Activated CD4-positive, CD25-positive, alpha-beta regulatory T cell treated with anti-CD3 and anti-CD28 coated beads, Interleukin-2, amount 50 U/mL, for 24 hours (primary cell): Measurements from ENCODE around the gene TBX19.

Experiments used
- ATAC-seq, 2 donors: fragments of 150-1000 bp; cut with Tn5 transposase; one replicate each; pipeline ENCODE4 v1.10.0; 2021; ENCODE audit warnings: mild to moderate bottlenecking in 1 of 2, moderate library complexity in 1 of 2

Gene TBX19

DNA sequence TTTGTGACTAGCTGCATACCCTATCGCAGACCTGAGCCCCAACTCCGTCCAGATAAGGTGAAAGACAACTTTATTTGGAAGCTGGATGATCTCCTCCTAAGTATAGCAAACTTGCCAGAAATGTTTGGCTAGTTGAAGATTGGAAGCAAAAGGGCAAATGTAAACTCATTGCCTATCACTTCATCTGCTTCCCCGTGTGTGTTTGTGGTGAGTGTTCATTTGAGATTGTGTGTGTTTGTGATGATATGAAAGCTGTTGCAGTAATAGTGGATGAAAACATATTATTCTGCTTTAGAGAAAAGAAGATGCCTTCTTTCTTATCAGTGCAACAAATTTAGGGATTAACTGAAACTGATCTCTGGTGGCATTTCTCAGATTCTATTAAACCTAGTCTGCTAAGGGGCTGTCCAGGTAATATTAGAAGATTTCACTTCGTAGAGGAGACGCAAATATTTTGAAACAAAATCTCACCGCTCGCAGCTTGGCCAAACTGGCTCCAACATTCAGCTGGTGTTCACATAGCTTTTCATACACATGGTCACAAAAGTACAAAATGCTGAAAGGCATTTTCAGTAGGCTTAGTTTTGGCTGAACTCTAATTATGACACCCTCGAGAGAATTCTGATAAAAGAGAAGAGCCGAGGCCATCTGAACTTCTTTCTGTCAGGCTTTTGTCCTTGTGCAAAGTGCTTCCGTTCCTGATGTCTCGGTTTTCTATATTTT is 1.1 kb downstream of the TBX19 start:
- no peak for ATAC-seq

DNA sequence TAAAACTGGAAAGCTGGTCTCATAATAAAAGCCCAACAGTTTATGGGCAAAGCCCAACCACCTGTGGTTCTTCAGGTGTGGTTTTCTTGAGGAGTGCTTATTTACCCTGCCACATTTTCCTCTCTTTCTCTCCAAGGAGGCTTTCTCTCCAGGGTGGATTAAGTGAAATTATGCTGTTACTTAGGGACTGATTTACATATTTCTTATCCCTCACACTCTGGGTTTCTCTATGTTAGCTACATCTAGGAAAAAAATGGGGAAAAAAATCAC is 4.8 kb downstream of the TBX19 start:
- no peak for ATAC-seq

DNA sequence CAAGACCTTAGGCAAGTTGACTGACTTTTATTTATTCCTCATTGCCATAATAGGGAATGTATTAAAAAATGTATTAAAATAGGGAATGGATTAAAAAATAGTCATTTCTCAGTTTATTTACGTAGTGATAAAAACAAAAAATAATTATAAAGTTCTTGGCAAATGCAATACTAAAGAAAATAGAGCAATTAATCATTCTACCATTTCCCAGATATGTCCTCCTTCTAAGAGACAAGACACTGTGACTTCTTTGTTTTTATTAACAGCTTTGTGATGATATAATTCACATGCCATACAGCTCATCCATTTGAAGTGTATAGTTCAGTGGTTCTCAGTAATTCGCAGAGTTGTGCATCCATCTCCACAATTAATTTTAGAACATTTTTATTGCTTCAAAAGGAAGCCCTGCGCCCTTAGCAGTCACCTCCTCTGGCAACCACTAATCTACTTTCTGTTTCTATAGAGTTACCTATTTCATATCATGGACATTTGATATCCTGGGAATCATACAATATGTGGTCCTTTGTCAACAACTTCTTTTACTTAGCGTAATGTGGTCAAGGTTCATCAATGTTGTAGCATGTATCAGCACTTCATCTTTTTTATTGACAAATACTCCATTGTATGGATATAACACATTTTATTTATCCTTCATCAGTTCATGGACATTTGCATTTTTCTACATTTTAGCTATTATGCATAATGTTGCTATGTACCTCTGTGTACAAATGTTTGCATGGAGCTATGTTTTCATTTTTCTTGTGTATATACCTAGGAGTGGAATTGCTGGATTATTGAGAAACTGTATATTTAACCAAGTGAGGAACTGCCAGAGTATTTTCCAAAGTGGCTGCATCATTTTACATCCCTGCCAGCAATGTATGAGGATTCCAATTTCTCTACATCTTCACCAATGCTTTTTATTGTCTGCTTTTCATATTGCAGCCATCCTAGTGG is 5.6 kb downstream of the TBX19 start:
- ATAC-seq = no peak

DNA sequence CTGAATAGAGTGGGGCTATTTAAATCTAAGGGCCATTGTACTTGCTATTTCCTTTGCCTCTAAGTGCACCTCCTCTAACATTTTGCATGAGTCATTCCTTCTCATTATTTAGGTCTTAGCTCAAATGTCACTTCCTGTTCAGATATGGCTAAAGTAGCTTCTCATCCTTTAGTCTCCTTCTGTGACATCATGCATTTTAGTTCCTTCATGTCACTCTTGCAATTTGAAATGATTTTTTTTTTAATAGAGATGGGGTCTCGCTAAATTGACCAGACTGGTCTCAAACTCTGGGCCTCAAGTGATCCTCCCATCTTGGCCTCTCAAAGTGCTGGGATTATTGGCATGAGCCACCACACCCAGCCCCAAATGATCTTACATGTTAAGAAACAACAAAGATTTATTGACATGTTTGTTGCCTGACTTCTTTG is 6.6 kb downstream of the TBX19 start:
- ATAC-seq = peak; percentile 73 to 77

DNA sequence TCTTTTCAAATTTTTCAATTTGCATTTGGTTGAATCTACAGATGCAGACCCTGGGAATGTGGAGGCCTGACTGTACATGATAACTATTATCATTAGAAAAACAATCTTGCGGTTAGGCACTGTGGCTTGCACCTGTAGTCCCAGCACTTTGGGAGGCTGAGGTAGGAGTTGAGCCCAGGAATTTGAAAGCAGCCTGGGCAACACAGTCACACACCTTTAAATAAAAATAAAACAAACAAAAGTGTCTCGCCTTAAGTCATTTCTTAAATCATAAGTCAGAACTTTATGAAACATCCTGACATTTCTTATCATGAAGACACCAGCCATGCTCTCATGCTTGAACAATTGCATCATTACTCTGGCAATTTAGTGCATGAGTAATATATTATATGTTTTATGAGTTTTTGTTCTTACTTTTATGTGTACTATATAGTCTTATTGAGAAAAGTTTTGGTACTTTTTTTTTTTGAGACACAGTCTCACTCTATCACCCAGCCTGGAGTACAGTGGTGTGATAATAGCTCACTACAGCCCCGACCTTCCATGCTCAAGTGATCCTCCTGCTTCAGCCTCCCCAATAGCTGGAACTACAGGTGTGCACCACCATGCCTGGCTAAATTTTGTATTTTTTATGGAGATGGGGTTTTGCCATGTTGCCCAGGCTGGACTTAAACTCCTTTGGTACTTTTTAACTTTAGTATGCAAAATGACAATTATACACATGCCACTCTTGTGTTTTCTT is 7.8 kb downstream of the TBX19 start:
- no peak for ATAC-seq

DNA sequence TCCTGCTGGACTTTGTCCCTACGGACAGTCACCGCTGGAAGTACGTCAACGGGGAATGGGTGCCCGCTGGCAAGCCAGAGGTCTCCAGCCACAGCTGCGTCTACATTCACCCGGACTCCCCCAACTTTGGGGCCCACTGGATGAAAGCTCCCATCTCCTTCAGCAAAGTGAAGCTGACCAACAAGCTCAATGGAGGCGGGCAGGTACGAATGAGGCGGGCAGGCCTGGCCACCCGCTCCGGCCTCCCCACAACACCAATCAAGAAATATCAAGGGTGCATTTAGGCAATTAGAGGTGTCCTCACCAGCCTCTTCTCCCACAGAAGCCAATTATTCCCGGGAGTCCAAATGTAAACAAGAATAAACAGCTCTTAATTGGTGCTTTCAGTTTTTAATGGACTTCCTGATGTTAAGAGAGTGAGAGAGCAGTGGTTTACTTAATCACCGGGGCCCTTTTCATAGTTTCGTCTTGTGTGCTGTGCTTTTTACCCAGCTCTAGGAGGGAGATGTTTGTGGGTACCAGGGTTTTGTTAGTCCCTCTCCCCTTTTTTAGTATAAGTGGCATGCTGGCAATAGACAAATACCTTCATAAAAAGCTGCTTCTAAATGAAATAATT is 10.7 kb downstream of the TBX19 start:
- no peak for ATAC-seq

DNA sequence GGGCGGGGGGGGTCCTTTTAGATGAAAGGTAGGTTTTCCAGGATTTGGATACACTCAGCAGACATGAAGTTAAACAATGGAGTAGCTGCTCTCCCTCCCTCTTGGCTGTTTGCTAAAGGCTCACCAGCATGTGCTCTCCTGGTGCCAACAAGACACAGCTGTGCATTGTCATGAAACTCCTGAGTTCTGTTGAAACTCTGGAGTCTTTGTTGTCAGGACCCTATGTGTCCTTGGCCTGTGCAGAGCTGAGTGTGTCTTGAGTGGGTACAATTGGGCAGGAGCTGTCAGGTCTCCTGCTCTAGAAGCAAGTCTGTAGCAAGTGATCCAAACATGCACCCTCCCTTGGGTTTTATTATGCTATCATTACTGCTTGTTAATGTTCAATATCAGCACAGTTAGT is 12.7 kb downstream of the TBX19 start:
- ATAC-seq = no peak

DNA sequence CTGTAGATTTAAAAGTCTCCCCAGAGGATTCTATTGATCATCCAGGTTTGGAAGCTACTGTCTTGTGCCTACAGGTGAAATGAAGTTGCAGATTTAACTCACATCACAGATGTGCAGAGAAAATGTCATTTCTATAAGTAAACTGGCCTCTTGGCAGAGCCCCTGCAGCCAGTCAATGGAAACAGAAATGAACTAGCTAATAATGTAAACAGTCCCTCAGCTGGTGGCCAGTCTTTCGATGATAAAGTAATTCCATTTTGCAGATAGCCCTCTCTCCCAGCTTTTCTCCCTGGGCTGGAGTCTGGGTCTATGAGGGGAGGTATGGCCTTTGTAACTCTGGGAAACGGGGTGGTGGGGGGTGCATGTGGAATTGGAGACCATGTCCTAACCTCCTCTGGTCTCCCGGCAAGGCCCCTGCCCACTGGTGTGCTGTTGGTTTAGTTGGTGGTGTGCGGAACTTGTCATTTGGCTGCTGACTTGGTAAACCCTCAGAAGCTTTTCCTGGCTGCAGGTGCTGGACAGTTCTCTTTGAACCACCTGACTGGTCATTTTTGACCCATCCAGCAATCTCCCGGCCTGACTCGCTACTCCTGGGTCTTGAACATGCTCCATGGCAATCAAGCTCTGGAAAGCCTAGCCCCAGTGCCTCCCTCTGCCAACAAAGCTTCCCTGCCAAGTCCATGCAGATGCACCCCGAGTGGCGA is 14.9 kb downstream of the TBX19 start:
- no peak for ATAC-seq

DNA sequence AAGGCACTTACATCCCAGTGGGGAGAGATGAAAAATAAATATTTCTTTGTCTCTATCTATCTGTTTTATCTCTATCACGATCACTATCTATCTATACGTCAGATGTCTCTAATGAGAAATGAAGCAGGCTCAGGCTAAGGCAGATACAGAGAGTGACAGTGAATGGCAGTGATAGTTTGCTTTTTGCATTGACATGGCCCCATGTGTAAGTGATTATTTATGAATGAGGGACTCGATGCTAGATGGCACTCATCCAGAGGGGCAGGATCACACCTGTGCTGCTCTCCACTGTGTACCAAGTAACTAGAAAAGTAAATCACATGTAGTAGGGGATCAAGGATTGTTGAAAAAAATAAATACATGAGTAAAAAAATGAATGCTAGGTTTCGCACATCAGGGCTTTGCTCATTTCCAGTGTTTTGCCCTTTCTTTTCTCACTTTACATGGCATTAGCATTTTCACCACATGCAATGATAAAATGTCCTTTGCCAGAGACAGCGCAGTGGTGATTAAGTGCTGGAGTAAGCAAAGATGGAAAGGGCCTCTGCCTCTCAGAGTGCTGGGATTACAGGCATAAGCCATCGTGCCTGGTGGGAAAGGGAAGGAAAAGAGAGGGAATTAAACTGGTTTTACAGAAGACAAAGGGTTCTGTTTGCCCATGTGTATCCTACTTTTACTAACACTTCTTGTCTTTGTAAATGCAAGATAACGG is 16.5 kb downstream of the TBX19 start:
- ATAC-seq = no peak

DNA sequence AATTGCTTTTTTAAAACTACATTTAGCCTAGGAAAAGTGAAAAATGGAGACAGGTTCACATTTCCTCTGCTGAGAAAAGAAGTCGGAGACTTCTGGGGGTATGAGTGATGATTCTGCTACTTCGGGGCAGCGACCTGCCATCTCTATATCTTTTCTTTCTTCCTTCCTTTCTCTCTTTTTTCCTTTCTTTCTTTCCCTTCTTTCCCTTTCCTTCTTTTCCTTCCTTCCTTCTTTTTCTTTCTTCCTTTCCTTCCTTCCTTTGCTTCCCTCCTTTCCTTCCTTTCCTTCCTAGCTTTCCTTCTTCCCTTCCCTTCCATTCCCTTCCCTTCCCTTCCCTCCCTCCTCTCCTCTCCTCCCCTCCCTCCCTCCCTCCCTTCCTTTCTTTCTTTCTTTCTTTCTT is 17.8 kb downstream of the TBX19 start:
- ATAC-seq = no peak

DNA sequence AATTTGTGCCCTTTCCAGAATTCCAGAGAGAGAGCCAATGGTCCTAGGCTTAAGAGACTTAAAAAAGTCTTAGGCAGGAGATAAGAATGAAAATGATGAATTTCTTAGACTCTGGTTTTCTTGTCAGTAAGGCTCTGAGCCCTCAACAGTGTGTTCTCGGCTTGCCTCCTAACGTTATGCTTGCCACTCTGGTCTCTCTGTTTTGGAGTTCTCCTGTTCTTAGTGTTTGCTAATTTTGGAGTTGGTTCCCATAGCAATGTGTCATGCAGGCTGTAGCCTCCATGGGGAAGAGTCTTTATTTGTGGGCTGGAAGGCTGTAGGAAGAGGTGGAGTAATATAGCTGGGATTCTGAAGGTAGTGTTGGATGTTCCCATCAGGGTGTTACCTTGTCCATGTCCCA is 19.9 kb downstream of the TBX19 start:
- no peak for ATAC-seq

DNA sequence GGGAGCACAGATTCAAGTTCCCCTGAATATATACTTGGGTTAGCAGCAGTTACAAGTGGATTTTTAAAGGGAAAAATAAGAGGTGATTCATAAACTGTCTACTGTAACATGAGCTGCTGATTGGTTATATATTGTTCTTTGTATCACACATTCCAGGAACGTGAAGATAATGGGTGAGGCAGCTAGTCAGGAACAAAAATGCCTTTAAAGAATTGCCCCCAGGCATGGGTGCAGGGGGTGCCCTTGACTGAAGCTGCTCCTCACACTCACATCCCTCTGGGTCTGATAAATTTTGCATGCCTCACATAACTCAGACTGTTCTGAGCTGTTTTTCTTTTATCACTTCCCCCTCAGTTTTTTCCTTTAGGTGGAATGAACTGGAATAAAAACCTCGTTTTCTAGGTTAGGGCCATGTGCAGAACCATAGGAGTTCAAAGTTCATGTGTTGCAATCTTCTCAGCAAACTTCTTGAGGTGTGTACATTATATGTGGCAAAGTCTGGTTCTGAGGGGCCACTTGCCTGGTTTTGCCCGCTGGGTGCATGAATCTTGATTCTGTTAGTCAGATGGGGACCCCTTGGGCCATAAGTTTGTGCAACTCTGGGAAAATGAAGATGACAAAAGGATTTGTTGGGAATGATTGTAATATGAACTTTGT is 21.1 kb downstream of the TBX19 start:
- no peak for ATAC-seq

DNA sequence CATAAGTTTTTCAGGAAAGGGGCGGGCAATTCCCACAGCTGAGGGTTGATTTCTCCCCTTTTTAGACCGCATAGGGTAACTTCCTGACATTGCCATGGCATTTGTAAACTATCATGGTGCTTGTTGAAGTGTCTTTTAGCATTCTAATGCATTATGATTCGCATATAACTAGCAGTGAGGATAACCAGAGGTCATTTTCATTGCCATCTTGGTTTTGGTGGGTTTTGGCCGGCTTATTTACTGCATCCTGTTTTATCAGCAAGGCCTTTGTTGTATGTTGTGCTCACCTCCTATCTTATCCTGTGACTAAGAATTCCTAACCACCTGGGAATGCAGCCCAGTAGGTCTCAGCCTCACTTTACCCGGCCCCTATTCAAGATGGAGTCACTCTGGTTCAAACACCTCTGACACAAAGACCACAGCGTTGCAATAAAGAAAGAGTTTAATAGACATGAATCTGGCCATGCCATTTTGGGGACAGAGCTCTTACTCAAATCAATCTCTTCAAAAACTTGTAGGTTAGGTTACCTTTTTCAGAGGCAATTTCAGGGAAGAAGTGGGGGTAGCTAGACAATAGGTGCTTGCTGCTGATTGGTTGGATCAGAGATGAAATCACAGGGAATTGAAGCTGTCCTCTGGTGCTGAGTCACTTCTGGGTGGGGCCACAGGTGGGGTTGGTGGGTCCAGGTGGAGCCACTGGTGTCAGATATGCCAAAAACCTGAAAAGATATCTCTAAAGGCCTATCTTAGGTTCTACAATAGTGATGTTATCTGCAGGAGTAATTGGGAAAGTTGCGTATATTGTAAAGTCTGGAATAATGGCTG is 23.3 kb downstream of the TBX19 start:
- no peak for ATAC-seq

DNA sequence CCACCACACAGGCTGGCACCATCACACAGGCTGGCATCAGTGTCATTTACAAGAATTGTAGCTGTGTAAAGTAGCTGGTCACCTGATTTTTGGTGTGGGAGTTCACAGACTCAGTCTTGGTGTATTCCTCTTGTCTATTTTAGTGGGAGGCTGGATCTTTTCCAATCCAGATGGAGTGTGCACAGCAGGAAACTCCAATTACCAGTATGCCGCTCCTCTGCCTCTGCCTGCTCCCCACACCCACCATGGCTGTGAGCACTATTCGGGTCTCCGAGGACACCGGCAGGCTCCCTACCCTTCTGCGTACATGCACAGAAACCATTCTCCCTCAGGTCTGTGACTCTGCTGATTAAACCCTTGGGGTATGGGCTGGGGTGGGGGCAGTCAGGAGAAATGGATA is 24.2 kb downstream of the TBX19 start:
- ATAC-seq = no peak

DNA sequence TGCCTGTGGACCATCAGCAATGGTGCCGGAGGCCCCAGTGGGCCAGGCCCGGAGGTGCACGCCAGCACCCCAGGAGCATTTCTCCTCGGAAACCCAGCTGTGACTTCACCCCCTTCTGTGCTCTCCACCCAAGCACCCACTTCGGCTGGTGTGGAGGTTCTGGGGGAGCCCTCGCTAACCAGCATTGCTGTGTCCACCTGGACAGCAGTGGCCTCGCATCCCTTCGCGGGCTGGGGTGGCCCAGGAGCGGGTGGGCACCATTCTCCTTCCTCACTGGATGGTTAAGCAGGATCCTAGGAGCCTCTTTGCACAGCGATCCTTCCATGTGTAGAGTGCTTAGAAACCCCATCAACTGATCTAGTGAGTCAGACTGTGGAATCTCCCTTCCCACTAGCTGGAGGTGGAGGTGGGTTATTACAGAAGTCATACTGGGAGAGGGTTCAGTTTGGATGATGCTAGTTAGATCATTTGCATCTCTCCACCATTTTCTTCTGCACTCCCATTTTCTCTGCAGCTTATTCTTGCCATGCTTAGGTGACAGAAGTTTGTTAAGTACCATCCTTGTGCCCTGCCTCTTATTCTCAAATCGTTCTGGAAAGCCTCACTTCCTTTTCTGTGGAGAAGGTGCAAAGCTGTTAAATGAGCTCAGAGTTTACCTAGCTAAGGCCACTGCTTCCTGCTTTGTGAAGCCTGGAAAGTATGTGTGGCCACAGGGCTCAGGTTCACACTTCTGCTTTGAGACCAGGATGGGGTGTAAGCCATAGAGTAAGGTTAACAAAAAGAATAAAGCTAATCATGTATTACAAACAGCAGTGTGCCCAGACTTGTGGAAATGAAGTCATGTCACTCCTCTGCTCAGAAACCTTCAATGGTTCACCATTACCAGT is 32.3 kb downstream of the TBX19 start:
- no peak for ATAC-seq

DNA sequence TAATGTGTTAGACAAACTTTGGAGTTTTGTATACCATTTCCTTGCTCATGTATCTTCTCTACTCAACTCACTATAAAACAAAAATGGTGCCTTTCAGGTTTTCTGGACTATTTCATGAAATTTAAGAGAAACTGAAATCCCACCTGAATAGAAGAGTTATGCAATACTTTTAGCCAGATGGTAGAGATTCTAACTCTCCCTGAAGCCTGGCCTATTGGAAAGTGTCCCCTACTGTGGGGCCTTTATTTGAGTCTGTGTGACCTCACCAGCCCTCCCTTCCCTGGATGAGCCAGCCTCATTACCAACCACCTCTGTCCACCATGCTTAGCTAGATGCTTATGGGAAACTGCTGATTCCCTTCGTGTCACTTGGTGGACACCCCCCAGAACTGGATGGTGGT is 35.5 kb downstream of the TBX19 start:
- no peak for ATAC-seq

DNA sequence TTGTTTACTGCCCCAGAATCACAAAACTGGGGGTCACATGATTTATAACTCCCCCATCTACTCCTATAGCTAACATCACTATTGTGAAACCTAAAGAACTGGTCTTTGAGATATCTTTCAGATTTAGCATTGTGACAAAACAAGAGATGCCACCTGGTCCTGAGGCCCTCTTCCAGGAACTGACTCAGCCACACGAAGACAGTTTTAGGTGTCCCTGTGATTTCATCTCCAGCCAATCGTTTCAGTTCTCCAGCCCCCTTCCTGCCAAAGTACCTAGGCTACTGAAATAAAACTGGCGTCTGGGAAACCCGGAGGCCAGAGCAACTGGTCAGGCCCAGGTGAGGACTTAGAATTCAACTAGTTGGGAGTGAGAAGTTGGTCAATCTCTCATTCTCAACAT is 36.6 kb downstream of the TBX19 start:
- no peak for ATAC-seq

DNA sequence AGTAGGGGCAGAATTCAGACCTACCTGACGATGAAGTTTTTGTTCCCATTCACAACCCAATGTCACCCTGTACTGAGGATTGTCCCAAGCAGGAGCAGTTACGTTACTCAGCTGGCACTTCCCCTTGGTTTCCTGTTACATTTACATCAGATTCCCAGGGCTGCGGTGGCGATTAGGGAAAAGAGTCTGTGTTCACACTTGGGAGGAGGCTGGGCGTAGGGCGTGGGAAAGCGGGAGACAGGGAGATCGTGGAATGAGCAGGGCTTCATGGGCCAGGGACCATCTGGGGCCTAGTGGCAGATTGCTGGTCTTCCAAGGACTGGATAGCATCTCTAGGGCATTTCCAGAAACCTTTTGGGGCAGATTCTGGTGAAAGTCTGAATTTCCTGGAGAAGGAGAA is 39.0 kb downstream of the TBX19 start:
- no peak for ATAC-seq

DNA sequence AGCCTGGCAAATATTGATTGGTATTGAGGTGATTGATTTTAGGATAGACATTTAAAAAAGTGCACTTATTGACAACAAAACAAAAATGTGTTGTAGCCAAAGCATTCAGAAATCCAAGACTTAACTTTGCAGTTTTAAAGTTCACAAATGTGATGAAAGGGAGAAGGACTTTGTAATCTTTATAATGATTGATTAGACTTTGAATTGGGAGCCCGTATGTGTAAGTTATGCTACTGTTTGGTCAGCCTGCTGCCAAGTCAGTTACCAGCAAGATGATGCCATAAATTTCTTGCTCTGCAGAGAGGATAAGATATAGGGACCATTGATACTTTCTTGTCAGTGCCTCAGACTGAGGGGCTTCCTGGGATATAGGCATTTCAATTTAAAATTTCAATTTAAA is 39.5 kb downstream of the TBX19 start:
- ATAC-seq = no peak
